HG03039 (cell line): Measurements from ENCODE around the gene TP53BP2.
"Not testable (repeated sequence)": the region's sequence is repeated elsewhere in the genome, so short reads cannot be mapped to it uniquely, and the experiment has no call there.

ENCODE experiments used
- ATAC-seq: cut with Tn5 transposase; IDR thresholded peaks from one replicate; pipeline ENCODE4 v1.9.1; 2021; ENCODE audit warnings: mild to moderate bottlenecking, moderate library complexity; ENCODE audit not compliant: unreplicated experiment

TP53BP2 gene

GRCh38 chr1:223748405-223748772, 97.4 kb downstream of the TP53BP2 start:
- no peak for ATAC-seq

DNA sequence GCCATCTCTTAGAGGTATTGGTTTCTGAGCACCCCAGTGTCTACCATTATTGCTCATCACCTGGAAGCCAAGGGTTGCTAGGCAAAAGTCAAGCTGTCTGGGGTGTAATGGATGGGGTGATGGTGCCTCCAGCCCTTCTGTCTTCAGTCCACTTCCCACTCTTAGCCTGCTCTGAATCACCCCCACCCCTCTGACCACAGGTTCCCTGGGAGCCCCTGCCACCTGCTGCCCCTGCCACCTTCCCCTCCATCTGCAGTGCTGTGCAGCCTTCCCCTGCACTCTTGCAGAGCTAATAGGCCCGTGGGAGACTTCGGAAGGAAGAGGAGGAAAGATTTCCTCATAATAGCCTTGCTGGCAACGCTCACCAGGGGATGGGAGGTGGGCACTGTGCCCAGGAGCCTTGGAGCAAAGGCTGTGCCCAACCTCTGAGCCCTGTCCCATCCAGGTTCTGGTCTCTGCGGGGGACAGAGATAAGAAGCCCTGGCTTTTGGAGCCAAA, 97.9 kb downstream of the TP53BP2 start:
- ATAC-seq = no peak

DNA sequence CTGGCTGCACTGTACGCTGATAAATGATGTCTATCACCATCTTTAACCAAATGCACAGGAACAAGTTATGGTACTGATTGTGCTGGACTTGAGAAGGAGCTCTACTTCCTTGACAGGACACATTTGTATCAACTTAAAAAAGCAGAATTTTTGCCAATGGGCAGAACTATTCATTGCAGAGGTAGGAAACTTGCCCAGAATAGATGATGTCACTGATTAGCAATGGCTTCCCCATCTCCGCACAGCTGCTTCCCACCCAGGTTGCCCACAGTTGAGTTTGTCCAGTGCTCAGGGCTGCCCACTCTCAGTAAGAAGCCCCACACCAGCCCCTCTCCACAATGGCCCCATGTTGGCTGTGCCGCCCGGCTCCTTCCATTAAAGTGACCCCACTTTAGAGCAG, 100.0 kb downstream of the TP53BP2 start:
- no peak for ATAC-seq

DNA sequence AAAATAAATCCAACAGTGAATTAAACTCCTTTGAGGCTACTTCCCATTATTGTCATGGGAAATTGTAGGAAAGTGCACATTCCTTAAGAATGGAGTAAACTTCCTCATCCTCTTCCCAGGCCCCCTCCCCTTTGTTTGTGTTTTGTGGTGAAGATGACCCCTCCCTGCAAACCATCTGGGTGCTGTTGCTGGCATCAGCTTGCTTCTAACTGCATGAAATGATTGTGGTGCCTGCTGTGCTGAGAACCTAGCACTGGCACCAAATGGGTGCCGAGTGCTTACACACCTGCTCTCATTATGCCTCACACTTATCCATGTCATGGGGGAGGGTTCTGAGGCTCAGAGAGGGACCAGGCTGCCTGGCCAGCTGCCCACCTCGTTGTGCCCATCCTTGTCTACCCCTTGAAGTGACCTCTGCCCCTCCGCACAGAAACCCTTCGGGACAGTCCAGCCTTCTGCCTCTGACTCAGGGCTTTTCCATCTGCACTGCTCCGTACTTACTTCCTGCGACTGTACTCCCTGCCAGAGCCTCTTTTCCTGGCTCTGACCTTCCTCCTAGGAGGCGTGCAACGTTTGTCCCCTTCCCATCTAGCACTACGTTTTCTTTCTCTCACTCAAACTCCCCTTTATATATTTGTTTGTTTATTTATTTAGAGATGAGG, 102.8 kb downstream of the TP53BP2 start:
- no peak for ATAC-seq

DNA sequence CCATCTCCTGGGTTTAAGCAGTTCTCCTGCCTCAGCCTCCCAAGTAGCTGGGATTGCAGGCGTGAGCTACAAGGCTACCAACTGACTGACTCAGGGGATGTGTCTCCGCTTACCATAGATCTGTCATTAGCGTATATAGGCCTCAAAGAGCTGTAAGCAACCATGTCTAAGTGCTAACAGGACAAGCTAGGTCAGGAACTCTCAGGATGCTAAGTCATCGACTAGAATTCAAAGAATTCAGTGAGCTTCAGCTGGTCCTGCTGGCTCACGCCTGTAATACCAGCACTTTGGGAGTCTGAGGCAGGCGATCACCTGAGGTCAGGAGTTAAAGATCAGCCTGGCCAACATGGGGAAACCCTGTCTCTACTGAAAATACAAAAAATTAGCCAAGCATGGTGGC, 103.9 kb downstream of the TP53BP2 start:
- ATAC-seq = no peak

GRCh38 chr1:223740038-223740736, 105.6 kb downstream of the TP53BP2 start:
- ATAC-seq = not testable (repeated sequence)

DNA sequence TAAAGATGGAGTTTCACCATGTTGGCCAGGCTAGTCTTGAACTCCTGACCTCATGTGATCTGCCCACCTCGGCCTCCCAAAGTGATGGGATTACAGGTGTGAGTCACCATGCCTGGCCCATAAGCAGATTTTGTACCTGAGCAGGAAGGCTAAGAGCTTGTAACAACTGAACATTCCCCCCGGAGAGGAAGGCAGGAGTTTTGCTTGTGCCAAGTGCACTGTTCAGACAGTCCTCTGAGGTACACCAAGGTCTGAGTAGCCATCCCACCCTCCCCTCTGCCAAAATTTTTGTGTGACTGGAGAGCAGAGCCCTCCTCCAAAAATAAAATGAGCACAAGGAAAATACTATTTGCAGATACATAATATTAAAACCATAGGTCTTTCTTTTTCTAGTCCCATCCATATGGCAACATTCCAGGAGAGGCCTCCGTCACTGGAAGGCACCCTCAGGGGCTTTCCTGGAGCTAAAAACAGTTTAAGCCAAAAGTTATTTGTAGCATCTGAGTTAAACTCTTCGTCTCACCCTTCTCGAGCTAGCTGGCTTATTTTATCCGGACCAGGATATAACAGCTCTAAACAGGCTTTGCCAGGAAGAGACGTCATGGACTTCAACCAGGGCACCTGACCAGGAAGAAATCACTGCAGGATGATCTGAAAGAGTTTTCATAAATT, 106.2 kb downstream of the TP53BP2 start:
- ATAC-seq = no peak

GRCh38 chr1:223738465-223739365, 107.0 kb downstream of the TP53BP2 start:
- no peak for ATAC-seq

DNA sequence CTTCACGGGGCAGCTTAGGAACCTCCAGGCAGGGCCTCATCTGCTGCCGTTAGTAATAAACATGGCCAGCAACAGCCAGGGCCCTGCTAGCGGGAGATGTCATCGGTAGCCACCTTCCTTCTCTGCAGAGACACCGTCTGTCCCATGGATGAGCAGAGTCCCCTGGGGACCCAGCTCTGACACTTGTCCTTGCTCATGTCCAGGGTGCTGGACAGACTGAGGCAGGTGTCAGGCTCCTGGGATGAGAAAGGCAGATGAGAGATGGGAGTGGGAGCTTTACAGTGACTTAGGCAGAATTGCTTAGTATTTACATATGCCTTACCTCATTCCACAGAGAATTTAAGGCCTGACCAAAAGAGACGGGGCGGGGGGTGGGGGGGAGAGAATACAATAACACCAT, 108.4 kb downstream of the TP53BP2 start:
- ATAC-seq = no peak

- ATAC-seq = not testable (repeated sequence)
Observed at GRCh38 chr1:223736638-223737037, 109.1 kb downstream of the TP53BP2 start.

- no peak for ATAC-seq
Observed at GRCh38 chr1:223733898-223734852, 111.6 kb downstream of the TP53BP2 start.

GRCh38 chr1:223732993-223733798, 112.6 kb downstream of the TP53BP2 start:
- no peak for ATAC-seq

DNA sequence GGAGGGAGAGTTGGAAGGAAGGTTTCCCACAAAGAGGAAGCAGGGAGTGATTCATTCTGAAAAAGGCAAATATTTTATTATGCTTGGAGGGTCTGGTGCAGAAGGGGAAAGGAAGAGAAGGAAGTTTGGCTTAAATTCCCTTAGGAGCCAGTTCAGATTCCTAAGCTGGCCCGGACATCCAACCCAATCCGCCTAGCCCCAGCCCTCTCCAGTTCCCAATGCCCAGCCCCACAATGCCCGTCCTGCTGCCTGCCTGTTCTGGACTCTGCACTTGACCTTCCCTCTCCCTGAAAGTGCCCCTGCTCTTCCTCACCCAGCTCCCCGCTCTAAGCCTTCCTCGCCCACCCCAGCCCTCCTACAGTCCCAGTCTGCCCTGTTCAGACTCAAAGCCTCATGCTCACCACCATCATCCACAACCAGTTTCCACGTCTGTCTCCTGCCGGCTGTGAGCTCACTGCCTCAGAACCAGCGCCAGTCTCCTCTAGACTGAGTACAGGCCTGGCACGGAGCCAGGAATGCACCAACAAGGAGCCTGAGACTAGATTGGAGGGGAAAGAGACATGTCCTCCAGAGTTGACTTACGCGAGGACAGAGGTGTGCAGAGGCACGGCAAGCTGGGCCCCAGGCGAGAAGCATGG, 114.5 kb downstream of the TP53BP2 start:
- no peak for ATAC-seq

DNA sequence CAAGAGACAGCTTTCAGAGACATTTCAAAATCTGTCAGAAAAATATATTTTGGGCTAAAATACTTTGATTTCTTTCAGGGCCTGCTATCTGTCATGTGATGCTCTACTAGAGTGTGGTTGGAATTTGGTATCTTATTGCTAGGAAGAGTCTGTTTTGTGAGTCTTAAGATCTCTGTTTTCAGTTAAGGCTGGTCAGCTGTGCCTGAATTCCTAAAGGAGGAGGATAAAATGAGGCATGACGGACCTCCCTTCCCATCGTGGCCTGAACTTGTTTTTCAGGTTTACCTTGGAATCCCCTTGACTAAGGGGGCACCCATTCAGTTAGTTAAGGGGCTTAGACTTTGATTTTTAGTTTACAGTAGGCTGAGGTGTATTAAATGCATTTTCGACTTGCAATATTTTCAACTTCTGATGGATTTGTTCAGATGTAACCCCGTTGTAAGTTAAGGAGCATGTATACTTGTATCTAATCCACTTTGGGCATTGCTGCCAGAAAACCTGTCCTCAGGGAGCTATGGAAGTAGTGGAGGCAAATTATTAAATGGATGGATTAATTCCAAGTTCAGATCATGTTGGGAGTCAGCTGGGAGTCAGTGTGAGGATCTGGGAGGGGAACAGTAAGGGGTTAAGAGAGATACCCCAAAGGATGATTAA, 115.1 kb downstream of the TP53BP2 start:
- no peak for ATAC-seq

DNA sequence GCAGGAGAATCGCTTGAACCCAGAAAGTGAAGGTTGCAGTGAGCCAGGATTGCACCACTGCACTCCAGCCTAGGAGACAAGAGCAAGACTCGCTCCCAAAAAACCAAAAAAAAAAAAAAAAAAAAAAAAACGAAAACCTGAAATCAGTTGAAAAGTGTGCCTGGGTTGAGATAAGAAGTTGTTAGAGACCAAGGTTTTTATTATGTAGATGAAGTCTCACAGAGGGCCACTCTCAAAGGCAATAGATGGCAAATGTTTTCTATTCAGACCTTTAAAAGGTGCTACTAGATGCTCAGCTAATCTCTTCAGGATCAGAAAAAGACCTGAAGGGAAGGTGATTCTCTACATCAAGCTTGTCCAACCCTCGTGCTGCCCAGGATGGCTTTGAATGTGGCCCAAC, 115.8 kb downstream of the TP53BP2 start:
- no peak for ATAC-seq
